ENCODE results near the gene CORIN.

DNA sequence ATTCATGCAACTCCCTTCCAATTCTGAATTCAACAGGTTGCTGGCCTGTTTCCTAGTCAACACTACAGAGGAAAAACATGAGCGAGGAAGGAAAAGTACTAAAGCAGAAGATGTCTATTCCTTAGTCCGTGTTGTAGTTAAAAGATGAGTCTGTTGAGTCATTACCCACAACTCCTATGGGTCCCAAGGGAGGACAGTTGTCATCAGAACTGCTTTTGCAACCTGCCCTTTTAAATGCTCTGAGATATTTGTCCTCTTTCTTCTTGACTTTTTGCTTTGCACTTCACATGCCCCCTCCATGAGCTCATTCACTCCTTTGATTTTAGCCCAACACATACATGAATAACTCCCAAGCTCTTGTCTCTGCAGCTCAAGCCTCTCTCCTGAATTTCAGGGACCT, 119.2 kb downstream of the CORIN start:
- TF ChIP-seq YY1 (IDR thresholded peaks at IDR 0.05; ENCODE audit: extremely low read depth, insufficient replicate concordance, low read depth, low read length) (no peak), POLR2A (IDR thresholded peaks at IDR 0.05; ENCODE audit: borderline replicate concordance, extremely low read depth, insufficient read depth, insufficient read length) (no peak), POLR2AphosphoS5 (IDR thresholded peaks at IDR 0.05; ENCODE audit: low read depth, low read length) (no peak), EZH2phosphoT487 (IDR thresholded peaks at IDR 0.05; ENCODE audit: borderline replicate concordance) (no peak), ELF1 (IDR thresholded peaks at IDR 0.05; ENCODE audit: borderline replicate concordance, low read depth) (no peak), EZH2 (IDR thresholded peaks at IDR 0.05) (no peak), RAD21 (IDR thresholded peaks at IDR 0.05; ENCODE audit: low read depth) (no peak), ZNF274 (IDR thresholded peaks at IDR 0.05; ENCODE audit: low read depth, low read length) (no peak), TCF7L2 (IDR thresholded peaks at IDR 0.05; ENCODE audit: borderline replicate concordance, extremely low read depth, insufficient read depth, insufficient read length) (no peak), FOSL1 (IDR thresholded peaks at IDR 0.05; ENCODE audit: low read depth) (no peak), CEBPB (IDR thresholded peaks at IDR 0.05; ENCODE audit: low read depth) (no peak), SP1 (IDR thresholded peaks at IDR 0.05; ENCODE audit: low read depth) (no peak)
- TF ChIP-seq, protein P1, sequence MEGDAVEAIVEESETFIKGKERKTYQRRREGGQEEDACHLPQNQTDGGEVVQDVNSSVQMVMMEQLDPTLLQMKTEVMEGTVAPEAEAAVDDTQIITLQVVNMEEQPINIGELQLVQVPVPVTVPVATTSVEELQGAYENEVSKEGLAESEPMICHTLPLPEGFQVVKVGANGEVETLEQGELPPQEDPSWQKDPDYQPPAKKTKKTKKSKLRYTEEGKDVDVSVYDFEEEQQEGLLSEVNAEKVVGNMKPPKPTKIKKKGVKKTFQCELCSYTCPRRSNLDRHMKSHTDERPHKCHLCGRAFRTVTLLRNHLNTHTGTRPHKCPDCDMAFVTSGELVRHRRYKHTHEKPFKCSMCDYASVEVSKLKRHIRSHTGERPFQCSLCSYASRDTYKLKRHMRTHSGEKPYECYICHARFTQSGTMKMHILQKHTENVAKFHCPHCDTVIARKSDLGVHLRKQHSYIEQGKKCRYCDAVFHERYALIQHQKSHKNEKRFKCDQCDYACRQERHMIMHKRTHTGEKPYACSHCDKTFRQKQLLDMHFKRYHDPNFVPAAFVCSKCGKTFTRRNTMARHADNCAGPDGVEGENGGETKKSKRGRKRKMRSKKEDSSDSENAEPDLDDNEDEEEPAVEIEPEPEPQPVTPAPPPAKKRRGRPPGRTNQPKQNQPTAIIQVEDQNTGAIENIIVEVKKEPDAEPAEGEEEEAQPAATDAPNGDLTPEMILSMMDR (IDR thresholded peaks at IDR 0.05 in 2 of 3, conservative IDR thresholded peaks at IDR 0.05 in 1 of 3; ENCODE audit: borderline replicate concordance in 1 of 3, insufficient read depth in 1 of 3, low read depth in 2 of 3, low read length in 2 of 3): no peak

Measured in HCT116 (cell line).